ENCODE data around the gene CRYBG3.

DNA sequence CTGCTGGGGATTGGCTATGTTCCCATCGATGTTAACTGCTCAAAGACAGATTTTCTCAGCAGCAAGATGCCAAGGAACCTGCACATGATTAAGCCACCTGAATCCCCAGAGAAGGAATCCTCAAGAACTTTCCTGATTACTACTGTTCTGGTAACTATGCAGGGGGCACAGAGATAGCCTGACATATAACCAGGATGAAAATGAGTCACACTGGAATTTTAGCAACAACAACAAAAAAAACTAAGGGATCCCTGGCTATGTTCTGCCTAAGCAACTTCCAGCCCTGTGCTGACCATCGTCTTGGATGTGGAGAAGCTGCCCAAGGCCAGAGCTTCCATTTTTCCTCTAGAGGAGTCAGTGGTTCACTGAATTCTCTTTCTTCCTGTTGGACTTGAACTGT, 136.6 kb downstream of the CRYBG3 start:
- TF ChIP-seq EP300 (IDR thresholded peaks at IDR 0.05; ENCODE audit: borderline replicate concordance) (no peak), CEBPB (IDR thresholded peaks at IDR 0.05) (no peak), TEAD4 (IDR thresholded peaks at IDR 0.05) (no peak), TCF12 (IDR thresholded peaks at IDR 0.05; ENCODE audit: low read depth) (no peak), YY1 (IDR thresholded peaks at IDR 0.05; ENCODE audit: low read depth) (no peak)
